ENCODE results near the gene ADAMTS6. TPM values are rescaled to one million over a fixed set of nuclear protein-coding genes. Genes with fewer than 3 reads are reported as not detected.

The ADAMTS6 gene
- polyA plus RNA-seq, 3 donors = 1.3 to 2.1 (median 2.0) TPM

GRCh38 chr5:65156933-65157332, 324.8 kb downstream of the ADAMTS6 start:
- no peak for DNase-seq (ENCODE audit: low read depth in 3 of 3, low spot score in 2 of 3)

- no peak for DNase-seq (ENCODE audit: low read depth in 3 of 3, low spot score in 2 of 3)
Measured at GRCh38 chr5:65152131-65152530, 329.6 kb downstream of the ADAMTS6 start.

- no peak for DNase-seq (ENCODE audit: low read depth in 3 of 3, low spot score in 2 of 3)
Measured at GRCh38 chr5:65151614-65152013, 330.1 kb downstream of the ADAMTS6 start.

GRCh38 chr5:65150599-65151304, 331.0 kb downstream of the ADAMTS6 start:
- DNase-seq (ENCODE audit: low read depth in 3 of 3, low spot score in 2 of 3) = no peak

GRCh38 chr5:65149827-65150226, 331.9 kb downstream of the ADAMTS6 start:
- DNase-seq (ENCODE audit: low read depth in 3 of 3, low spot score in 2 of 3) = no peak

- no peak for DNase-seq (ENCODE audit: low read depth in 3 of 3, low spot score in 2 of 3)
Measured at GRCh38 chr5:65144136-65144871, 337.4 kb downstream of the ADAMTS6 start.

GRCh38 chr5:65142511-65143011, 339.2 kb downstream of the ADAMTS6 start:
- DNase-seq (ENCODE audit: low read depth in 3 of 3, low spot score in 2 of 3) = no peak

GRCh38 chr5:65142016-65142415, 339.7 kb downstream of the ADAMTS6 start:
- DNase-seq (ENCODE audit: low read depth in 3 of 3, low spot score in 2 of 3) = no peak

- no peak for DNase-seq (ENCODE audit: low read depth in 3 of 3, low spot score in 2 of 3)
Measured at GRCh38 chr5:65141493-65141892, 340.2 kb downstream of the ADAMTS6 start.

- DNase-seq (ENCODE audit: low read depth in 3 of 3, low spot score in 2 of 3) = no peak
Measured at GRCh38 chr5:65137631-65138030, 344.1 kb downstream of the ADAMTS6 start.

- DNase-seq (ENCODE audit: low read depth in 3 of 3, low spot score in 2 of 3) = no peak
Measured at GRCh38 chr5:65133477-65134110, 348.1 kb downstream of the ADAMTS6 start.

- no peak for DNase-seq (ENCODE audit: low read depth in 3 of 3, low spot score in 2 of 3)
Measured at GRCh38 chr5:65132386-65132785, 349.3 kb downstream of the ADAMTS6 start.

- no peak for DNase-seq (ENCODE audit: low read depth in 3 of 3, low spot score in 2 of 3)
Measured at GRCh38 chr5:65128226-65128625, 353.5 kb downstream of the ADAMTS6 start.

GRCh38 chr5:65127161-65127901, 354.4 kb downstream of the ADAMTS6 start:
- DNase-seq (ENCODE audit: low read depth in 3 of 3, low spot score in 2 of 3) = no peak

GRCh38 chr5:65126542-65127069, 355.1 kb downstream of the ADAMTS6 start:
- no peak for DNase-seq (ENCODE audit: low read depth in 3 of 3, low spot score in 2 of 3)

- no peak for DNase-seq (ENCODE audit: low read depth in 3 of 3, low spot score in 2 of 3)
Measured at GRCh38 chr5:65125591-65126541, 355.9 kb downstream of the ADAMTS6 start.

- no peak for DNase-seq (ENCODE audit: low read depth in 3 of 3, low spot score in 2 of 3)
Measured at GRCh38 chr5:65121880-65122436, 359.8 kb downstream of the ADAMTS6 start.

GRCh38 chr5:65120371-65120967, 361.3 kb downstream of the ADAMTS6 start:
- DNase-seq (ENCODE audit: low read depth in 3 of 3, low spot score in 2 of 3) = no peak

- DNase-seq (ENCODE audit: low read depth in 3 of 3, low spot score in 2 of 3) = no peak
Measured at GRCh38 chr5:65117525-65117924, 364.2 kb downstream of the ADAMTS6 start.
